Measurements from ENCODE around the gene HIVEP3. TPM values are rescaled to one million over a fixed set of nuclear protein-coding genes. Genes with fewer than 3 reads are reported as not detected.
A peak's percentile ranks its signal among the peaks of the same experiment; 100 is the strongest.

Gene HIVEP3
- total and polyA plus RNA-seq, 4 donors: 7.0 to 14.7 (median 8.8) TPM

DNA sequence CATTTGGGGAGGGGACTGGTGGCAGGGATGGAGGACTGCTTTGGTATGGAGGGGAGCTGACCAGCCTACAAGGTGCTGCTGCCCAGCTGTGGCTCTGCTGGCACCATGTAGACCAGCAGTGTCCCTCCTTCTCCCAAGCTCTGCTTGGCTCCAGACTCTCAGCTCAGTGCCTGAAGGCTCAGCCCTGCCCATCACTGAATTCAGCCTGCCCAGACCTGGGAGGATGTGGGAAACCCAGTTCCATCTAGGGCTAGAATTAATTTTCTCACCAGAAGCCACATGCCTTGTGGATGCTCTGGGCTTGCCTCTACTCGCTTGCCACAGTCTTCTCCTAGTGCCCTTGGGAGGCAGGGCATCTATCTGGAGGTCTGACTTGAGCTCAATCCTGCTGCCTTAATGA is 239.2 kb downstream of the HIVEP3 start:
- DNase-seq (no peak), ATAC-seq (ENCODE audit: insufficient read depth, low FRiP score) (no peak)
- Histone ChIP-seq H3K36me3 (ENCODE audit: control insufficient read depth in 4 of 4, insufficient read depth in 4 of 4, low read length in 4 of 4) (no peaks in the 10 kb centered on the region), H3K4me1 (ENCODE audit: control insufficient read depth in 5 of 5, insufficient read depth in 5 of 5, low read length in 5 of 5) (peaks cover 0 to 13% (median 0%) of the 10 kb centered on the region in 5 donors), H3K9ac (ENCODE audit: insufficient read depth in 1 of 2, low read length in 2 of 2) (no peak overlapping the region), H3K9me3 (ENCODE audit: control insufficient read depth in 4 of 4, insufficient read depth in 3 of 4, low read length in 3 of 4) (no peaks in the 10 kb centered on the region), H3K27me3 (ENCODE audit: control insufficient read depth in 3 of 3, insufficient read depth in 3 of 3, low read length in 2 of 3) (no peaks in the 10 kb centered on the region), H3K27ac (ENCODE audit: low read depth in 1 of 2, low read length in 1 of 2) (no peak overlapping the region), H3K4me3 (no peak overlapping the region)
- WGBS, 2 donors: 78 to 100% methylated on average over 1 of the region's 1 CpG
- no peak for TF ChIP-seq CTCF (IDR thresholded peaks at IDR 0.05; ENCODE audit: control extremely low read depth, extremely low read depth)

- WGBS, 2 donors: 70 to 83% methylated on average over 13 of the region's 13 CpGs
- Histone ChIP-seq H3K36me3 (ENCODE audit: control insufficient read depth in 4 of 4, insufficient read depth in 4 of 4, low read length in 4 of 4) (no peaks in the 10 kb centered on the region), H3K4me3 (no peak overlapping the region), H3K4me1 (ENCODE audit: control insufficient read depth in 5 of 5, insufficient read depth in 5 of 5, low read length in 5 of 5) (peaks cover 0 to 10% (median under 1%) of the 10 kb centered on the region in 5 donors), H3K9ac (ENCODE audit: insufficient read depth in 1 of 2, low read length in 2 of 2) (no peak overlapping the region), H3K27ac (ENCODE audit: low read depth in 1 of 2, low read length in 1 of 2) (no peak overlapping the region), H3K9me3 (ENCODE audit: control insufficient read depth in 4 of 4, insufficient read depth in 3 of 4, low read length in 3 of 4) (no peaks in the 10 kb centered on the region), H3K27me3 (ENCODE audit: control insufficient read depth in 3 of 3, insufficient read depth in 3 of 3, low read length in 2 of 3) (no peaks in the 10 kb centered on the region)
- DNase-seq (peak in 1 of 3 donors; percentile 31), ATAC-seq (ENCODE audit: insufficient read depth, low FRiP score) (no peak)
- no peak for TF ChIP-seq CTCF (IDR thresholded peaks at IDR 0.05; ENCODE audit: control extremely low read depth, extremely low read depth)
These were observed 240.4 kb downstream of the HIVEP3 start for GRCh38 chr1:41678111-41678878.

GRCh38 chr1:41677620-41678019 is 241.1 kb downstream of the HIVEP3 start:
- no peak for ATAC-seq (ENCODE audit: insufficient read depth, low FRiP score)
- 98% methylated on average over 7 of the region's 7 CpGs for WGBS, 2 donors
- DNase-seq: no peak
- H3K4me1 ChIP-seq (ENCODE audit: control insufficient read depth in 5 of 5, insufficient read depth in 5 of 5, low read length in 5 of 5): peaks cover 0 to 17% (median 4%) of the 10 kb centered on the region in 5 donors
- TF ChIP-seq CTCF (IDR thresholded peaks at IDR 0.05; ENCODE audit: control extremely low read depth, extremely low read depth): no peak
- H3K27ac ChIP-seq (ENCODE audit: low read depth in 1 of 2, low read length in 1 of 2): no peak overlapping the region
- H3K4me3 ChIP-seq: no peak overlapping the region
- H3K27me3 ChIP-seq (ENCODE audit: control insufficient read depth in 3 of 3, insufficient read depth in 3 of 3, low read length in 2 of 3): no peaks in the 10 kb centered on the region
- no peaks in the 10 kb centered on the region for H3K36me3 ChIP-seq (ENCODE audit: control insufficient read depth in 4 of 4, insufficient read depth in 4 of 4, low read length in 4 of 4)
- no peak overlapping the region for H3K9ac ChIP-seq (ENCODE audit: insufficient read depth in 1 of 2, low read length in 2 of 2)
- H3K9me3 ChIP-seq (ENCODE audit: control insufficient read depth in 4 of 4, insufficient read depth in 3 of 4, low read length in 3 of 4): no peaks in the 10 kb centered on the region
